HG02981 (cell line): ENCODE results near the gene AQP10.
A peak's percentile ranks its signal among the peaks of the same experiment; 100 is the strongest.
"Not testable (repeated sequence)": the region's sequence is repeated elsewhere in the genome, so short reads cannot be mapped to it uniquely, and the experiment has no call there.

ENCODE experiments used
- ATAC-seq: cut with Tn5 transposase; IDR thresholded peaks from one replicate; pipeline ENCODE4 v1.9.1; 2021; ENCODE audit warnings: mild to moderate bottlenecking, moderate library complexity; ENCODE audit not compliant: unreplicated experiment

The AQP10 gene, protein sequence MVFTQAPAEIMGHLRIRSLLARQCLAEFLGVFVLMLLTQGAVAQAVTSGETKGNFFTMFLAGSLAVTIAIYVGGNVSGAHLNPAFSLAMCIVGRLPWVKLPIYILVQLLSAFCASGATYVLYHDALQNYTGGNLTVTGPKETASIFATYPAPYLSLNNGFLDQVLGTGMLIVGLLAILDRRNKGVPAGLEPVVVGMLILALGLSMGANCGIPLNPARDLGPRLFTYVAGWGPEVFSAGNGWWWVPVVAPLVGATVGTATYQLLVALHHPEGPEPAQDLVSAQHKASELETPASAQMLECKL

DNA sequence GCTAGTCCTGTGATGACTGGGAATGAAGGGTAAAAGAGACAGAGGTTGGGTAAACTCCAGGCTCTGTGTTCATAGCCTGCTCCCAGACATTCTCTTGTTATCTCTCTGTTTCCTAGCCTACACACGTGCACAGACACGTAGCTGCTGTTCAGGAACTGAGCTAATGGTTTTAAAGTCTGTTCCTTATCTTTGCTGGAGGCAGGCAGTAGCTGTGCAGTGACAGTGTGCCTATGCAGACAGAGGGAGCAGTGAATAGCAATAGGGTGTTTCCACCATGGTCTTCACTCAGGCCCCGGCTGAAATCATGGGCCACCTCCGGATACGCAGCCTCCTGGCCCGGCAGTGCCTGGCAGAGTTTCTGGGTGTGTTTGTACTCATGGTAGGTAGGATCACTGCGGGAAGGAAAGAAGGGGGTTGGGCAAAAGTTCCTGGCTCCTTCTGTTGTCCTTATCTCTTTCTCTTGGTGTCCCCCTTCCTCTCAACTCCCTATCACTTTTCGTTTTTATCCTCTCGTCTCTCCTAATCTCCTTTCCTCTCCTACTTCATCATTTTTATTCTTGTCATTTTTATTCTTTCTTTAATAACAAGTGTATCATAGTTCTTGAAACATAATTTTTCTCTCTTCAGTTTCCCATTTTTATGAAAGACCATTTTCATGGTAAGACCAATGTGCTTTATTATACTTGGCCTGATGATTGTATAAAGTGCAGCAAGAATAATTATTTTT is at the start of gene AQP10:
Gene AQP10, plus strand, starts transcription at position 212 of the 727 bp plus-strand sequence. Its CDS starts 63 bp downstream, at position 275.
- ATAC-seq, result no peak

DNA sequence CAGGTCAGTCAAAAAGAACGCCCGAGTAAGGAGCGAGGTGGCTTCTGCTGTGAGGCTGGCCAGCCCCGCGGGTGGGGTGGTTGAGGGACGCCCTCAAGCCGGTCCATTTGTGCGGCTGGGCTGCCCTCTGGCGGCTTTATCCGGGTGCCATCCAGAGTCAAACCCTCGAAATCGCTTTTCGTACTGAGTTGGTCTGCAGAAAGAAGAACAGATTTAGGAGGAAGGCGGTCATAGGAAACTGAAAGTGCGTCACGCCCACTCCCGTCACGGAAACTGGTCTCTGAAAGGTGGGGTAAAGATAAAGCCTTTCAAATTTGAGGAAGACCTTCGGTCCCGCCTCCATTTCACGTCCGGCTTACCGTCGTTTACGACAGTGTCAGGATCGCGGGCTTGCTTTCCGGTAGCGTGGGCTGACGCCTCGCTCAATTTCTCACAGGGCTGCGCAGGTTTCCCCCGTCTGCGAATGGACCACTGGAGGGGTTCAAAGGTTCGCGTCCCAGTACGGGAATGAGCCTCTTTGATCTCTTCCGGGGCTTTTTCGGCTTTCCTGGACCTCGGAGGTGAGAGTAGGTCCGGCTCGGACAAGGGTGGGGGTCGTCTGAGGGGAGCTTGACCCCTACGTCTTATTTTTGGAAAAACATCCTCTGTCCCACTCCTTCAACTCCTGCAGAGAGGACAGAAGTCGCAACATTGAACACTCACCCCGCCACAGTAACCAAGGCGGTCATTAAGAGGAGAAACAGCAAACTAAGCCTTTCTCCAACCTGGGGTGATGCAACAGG is 48.5 kb upstream of the AQP10 start, which contains the start of gene HAX1:
Gene HAX1, plus strand, starts transcription at position 413 of the 782 bp plus-strand sequence. Its CDS starts 95 bp downstream, at position 508.
- peak; percentile 86 for ATAC-seq

DNA sequence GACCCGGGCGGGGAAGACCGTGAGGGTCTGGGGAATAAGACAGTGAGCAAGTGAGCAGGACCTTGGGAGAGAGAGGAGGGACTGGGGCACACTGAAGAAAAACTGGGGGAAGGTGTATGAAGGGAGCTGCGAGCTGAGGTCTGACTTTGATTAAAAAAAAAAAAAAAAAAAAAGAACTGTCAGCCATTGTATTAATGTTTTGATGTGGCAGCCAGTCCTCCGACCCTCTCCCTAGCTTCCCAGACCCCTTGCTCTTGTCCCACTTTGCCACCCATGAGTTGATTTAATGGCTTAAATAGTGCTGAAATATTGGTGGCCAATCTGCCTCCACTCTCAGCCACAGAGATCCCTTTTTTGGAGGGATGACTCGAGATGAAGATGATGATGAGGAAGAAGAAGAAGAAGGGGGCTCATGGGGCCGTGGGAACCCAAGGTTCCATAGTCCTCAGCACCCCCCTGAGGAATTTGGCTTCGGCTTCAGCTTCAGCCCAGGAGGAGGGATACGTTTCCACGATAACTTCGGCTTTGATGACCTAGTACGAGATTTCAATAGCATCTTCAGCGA is 47.8 kb upstream of the AQP10 start:
- ATAC-seq, result no peak

DNA sequence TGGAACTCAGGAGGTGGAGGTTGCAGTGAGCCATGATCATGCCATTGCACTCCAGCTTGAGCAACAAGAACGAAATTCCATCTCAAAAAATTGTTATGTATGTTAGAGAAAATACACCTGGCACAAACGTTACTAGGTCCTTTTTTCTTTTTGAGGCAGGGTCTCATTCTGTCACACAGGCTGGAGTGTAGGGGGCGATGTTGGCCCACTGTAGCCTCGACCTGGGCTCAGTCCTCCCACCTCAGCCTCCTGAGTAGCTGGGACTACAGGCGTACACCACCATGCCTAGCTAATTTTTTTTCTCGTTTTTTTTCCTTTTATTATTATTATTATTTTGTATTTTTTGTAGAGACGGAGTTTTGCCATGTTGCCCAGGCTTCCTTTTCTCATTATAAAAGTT is 44.1 kb upstream of the AQP10 start:
- no peak for ATAC-seq

DNA sequence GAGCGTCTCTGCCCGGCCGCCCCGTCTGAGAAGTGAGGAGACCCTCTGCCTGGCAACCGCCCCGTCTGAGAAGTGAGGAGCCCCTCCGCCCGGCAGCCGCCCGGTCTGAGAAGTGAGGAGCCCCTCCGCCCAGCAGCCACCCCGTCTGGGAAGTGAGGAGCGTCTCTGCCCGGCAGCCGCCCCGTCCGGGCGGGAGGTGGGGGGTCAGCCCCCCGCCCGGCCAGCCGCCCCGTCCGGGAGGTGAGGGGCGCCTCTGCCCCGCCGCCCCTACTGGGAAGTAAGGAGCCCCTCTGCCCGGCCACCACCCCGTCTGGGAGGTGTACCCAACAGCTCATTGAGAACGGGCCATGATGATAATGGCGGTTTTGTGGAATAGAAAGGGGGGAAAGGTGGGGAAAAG is 33.3 kb upstream of the AQP10 start:
- ATAC-seq, result not testable (repeated sequence)

DNA sequence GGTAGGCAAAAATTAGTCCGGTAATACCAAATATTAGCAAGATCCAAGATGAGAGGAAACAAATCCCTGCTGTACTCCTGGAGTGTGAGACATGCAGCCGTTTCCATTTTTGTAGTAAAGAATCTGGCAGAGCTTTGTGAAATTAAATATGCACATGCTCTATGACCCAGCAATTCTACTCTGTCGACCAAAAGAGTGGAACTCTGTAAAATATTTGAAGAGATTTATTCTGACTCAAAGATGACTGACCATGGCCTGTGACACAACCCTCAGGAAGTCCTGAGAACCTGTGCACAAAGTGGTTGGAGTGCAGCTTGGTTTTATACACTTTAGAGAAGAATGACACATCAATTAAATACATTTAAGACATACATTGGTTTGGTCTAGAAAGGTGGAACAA is 32.2 kb upstream of the AQP10 start:
- ATAC-seq, result no peak

DNA sequence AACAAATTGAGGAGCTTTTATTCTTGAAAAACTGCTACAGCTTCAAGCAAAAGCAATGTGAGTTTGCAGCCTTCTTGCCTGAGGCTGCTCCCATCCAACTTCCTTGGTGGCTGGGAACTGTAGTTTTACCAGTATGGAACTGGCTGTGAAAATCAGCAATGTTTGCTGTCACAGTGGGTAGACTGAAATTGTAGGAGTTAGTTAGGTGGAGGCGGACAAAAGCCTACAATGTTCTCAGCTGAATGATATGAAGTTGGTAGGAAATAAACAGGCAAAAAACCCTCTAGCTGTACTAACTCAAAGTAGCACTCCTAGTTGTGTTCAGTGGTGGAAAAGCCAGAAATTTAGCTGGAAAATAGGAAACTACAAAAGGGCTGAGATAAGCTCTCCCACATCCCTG is 30.0 kb upstream of the AQP10 start:
- no peak for ATAC-seq

DNA sequence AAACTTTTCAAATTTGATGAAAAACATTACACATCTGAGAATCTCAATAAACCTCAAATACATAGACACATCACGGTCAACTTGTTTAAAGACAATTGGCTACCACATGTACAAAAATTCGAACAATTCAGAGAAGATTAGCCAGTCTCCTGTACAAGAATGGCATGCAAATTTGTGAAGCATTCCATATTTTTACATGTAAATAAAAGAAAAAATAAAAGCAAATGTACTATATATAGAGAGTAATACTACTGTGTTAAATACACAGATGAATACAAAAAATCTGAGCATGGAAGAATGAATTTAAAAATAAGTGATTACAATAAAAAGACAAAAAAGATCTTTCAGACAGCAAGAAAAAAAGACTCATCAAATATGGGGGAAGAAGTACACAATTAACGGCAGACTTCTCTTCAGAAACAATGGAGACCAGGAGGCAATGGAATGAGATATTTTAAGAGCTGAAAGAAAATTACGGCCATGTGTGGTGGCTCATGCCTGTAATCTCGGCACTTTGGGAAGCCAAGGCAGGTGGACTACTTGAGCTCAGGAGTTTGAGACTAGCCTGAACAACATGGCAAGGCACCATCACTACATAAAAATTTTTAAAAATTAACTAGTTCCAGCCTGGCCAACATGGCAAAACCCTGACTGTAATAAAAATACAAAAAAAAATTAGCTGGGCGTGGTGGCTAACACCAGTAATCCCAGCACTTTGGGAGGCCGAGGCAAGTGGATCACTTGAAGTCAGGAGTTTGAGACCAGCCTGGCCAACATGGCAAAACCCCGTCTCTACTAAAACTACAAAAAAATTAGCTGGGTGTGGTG is 25.3 kb upstream of the AQP10 start:
- ATAC-seq, result no peak

DNA sequence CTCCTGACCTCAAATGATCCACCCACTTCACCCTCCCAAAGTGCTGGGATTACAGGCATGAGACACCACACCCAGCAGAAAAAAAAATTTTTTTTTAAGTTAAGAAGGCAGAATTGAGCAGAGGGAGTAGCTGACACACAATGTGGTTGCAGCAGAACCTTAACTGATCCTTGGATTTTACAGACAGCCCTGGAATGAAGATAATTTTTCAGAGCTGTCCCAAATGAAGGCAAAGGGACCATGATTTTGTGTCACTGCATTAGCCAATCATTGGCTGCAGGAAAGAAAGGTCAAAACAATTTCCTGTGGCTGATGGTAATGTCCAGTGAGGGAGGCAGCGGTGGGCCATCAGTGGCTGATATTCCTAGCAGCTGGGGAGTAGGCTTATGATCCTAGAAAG is 19.3 kb upstream of the AQP10 start:
- no peak for ATAC-seq

DNA sequence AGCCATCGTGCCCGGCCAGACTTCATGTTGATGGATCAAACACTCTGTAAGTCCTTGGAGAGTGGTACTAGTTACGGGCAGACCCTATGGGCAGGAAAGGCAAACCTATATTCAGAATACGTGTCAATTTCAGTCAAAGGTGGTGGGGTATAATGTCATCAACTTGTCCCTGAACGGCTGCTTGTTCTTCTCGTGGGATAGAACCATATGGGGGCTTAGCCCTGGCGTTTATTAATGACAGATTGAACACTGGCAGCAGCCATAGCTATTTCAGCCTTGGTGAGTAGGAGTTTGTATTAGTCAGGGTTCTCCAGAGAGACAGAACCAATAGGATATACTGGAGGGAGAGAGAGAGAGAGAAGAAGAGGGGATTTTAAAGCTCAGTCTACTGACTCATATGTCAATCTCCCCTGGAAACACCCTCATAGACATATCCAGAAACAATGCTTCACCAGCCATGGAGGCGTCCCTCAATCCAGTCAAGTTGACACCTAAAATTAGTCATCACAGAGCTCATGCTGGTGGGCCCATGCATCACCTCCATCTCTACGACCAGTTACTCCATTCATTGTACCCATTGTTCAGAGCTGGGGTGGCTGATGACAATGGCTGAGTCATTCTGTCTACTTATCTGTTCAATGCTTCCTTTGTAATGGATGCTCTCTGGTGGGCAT is 16.1 kb upstream of the AQP10 start:
- peak; percentile 68 for ATAC-seq

DNA sequence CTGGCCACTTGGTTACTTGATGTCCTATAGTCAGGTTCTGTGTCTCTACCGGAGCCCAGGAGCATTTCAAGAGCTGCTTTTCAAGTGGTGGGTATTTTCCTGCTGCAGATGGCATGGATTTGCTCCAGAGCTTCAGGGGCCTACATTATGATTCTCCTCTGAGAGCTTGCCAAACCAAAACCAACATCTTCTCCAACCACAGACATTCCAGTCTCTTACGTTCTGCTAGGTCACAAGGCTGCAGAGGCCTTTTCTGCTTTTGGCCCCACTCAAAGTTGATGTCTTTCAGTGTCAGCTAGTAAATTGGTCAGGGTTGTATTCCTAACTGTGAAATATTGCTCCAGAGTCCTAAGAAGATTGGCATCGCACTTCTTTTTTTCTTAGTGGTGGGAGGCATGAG is 14.7 kb upstream of the AQP10 start:
- no peak for ATAC-seq

DNA sequence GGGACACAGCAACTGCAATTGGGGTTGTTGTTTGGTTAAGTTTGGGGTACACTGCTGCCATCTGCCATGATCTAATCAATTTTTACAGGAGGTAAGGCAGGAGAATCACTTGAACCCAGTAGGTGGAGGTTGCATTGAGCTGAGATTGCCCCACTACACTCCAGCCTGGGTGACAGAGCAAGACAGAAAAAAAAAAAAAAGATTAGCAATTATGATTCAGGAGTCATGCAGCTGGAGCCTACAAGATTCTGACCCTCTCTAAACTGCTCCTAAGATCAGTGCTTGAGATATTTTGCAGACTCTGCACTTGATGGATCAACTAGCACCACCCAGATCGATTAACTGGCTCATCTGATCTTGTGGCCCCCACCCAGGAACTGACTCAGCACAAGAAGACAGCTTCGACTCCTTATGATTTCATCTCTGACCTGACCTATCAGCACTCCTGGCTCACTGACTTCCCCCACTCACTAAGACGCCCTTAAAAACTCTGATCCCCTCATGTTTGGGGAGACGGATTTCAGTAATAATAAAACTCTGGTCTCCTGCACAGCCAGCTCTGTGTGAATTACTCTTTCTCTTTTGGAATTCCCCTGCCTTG is 13.1 kb upstream of the AQP10 start:
- not testable (repeated sequence) for ATAC-seq

DNA sequence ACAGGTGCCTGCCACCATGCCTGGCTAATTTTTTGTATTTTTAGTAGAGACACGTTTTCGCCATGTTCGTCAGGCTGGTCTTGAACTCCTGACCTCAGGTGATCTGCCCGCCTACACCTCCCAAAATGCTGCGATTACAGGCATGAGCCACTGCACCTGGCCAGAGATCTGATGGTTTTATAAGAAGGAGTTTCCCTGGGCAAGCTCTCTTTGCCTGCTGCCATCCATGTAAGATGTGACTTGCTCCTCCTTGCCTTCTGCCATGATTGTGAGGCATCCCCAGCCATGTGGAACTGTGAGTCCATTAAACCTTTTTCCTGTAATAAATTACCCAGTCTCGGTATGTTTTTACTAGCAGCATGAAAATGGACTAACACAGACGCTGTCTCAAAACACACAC is 11.8 kb upstream of the AQP10 start:
- not testable (repeated sequence) for ATAC-seq

DNA sequence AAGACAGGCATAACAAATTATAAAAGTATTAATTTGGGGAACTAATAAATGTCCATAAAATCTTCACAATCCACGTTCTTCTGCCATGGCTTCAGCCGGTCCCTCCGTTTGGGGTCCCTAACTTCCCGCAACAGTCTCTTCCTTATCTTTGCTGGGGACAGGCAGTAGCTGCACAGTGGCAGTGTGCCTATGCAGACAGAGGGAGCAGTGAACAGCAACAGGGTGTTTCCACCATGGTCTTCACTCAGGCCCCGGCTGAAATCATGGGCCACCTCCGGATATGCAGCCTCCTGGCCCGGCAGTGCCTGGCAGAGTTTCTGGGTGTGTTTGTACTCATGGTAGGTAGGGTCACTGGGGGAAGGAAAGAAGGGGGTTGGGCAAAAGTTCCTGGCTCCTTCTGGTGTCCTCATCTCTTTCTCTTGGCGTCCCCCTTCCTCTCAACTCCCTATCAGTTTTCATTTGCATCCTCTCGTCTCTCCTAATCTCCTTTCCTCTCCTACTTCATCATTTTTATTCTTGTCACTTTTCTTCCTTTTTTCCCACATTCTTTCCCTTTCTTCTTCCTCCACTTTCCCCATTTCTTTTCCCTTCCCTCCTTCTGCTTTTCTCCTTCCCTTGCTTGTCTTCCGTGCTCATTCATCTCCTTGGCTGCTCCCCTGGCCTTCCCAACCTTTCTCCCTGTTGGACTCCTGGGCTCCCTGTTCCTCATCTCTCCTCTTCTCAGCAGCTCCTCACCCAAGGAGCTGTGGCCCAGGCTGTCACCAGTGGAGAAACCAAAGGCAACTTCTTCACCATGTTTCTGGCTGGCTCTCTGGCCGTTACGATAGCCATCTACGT is 8.4 kb upstream of the AQP10 start:
- ATAC-seq, result not testable (repeated sequence)

DNA sequence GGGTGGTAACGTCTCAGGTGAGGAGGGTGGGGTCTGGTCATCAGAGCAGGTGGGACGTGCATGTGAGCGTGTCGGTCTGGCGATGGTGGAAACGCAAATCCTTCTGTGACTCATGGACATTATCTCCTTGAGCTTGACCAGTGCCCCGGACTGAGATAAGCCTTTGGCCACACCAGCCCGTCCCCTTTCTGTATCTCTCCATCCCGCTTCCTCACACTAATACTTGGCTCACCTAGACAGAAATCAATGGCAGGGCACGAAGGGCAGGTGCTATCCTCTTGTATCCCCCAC is 7.9 kb upstream of the AQP10 start:
- ATAC-seq, result no peak

DNA sequence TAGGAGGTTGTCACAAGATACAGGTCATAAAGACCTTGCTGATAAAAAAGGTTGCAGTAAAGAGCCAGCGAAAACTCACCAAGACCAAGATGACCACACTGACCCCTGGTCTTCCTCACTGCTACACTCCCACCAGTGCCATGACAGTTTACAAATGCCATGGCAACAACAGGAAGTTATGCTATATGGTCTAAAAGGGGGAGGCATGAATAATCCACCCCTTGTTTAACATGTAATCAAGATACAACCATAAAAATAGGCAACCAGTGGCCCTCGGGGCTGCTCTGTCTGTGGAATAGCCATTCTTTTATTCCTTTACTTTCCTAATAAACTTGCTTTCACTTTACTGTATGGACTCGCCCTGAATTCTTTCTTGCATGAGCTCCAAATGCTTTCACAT is 6.7 kb upstream of the AQP10 start:
- not testable (repeated sequence) for ATAC-seq

DNA sequence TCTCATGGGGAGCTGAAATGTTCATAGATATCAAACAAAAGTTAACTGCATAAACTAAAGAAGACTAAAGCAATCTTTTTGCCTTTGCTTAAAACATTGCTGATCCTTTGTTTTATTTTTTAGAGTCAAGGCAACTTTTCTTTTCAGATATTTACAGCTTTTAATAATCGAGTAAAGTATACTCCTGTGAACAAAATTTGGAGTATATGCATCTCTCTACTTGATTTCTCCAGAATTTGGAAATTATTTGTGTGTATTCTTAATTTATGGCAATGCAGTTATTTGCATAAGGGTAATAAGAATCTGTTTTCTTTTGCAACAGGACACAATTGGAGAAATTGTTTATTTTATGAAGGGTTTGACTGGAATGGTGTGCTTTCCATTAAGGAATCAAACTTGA is 4.2 kb upstream of the AQP10 start:
- no peak for ATAC-seq

DNA sequence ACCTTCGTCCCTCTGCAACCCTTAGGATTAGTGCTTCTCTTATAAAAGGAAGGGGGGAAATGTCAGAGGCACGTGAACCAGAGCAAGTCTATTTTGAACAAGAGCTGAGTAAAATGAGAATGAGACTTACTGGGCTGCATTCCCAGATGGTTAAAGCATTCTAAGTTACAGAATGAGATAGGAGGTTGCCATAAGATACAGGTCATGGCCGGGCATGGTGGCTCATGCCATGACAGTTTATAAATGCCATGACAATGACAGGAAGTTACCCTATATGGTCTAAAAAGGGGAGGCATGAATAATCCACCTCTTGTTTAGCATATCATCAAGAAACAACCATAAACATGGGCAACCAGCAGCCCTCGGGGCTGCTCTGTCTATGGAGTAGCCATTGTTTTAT is 2.5 kb upstream of the AQP10 start:
- ATAC-seq, result no peak

DNA sequence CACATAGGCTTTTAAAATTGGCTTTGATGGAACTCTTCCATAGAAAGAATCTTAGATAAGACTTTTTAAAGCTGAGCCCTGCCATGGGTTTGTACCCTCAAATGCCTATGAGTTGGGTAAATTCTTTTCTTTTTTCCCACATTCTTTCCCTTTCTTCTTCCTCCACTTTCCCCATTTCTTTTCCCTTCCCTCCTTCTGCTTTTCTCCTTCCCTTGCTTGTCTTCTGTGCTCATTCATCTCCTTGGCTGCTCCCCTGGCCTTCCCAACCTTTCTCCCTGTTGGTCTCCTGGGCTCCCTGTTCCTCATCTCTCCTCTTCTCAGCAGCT is 679 bp downstream of the AQP10 start:
- ATAC-seq, result not testable (repeated sequence)
